CD4-positive, alpha-beta T cell treated with Interleukin-15 for 1 hour (primary cell): Measurements from ENCODE around the gene SMIM14.
"Not testable (repeated sequence)": the region's sequence is repeated elsewhere in the genome, so short reads cannot be mapped to it uniquely, and the experiment has no call there.

Source experiments
- DNase-seq: peaks from one replicate; pipeline ENCODE4 v3.0.0-alpha.2; 2020

SMIM14 gene

DNA sequence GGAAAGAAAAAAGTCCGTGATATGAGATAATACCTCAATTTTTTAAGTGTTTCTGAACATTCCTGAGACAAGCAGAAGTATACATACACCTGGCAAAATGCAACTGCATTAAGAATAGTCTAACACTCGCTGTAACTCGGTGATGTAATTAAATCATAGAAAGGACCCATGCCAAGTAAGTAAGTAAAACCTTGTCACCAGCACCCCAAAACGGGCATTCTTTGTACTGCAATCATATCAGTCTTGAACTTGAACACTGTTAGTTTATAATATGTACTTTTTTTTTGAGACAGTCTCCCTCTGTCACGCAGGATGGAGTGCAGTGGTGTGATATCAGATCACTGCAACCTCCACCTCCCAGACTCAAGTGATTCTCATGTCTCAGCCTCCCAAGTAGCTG, 47.4 kb downstream of the SMIM14 start:
- DNase-seq: no peak

DNA sequence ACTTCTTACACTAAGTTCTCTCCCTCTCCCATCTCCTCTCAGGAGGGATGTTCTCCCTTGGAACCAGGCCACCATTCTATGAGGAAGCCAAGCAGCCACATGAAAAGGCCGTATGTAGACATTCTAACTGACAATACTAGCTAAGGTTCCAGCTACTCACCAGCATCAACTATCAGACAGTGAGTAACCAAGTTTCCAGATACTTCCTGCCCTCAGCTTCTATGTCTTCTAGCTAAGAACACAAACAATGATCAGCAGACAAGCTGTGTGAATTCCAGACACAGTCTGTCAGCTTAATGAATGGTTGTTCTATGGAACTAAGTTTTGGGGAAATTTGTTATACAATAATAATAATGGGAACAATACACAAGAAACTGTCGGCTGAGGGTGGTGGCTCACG, 50.8 kb downstream of the SMIM14 start:
- no peak for DNase-seq

DNA sequence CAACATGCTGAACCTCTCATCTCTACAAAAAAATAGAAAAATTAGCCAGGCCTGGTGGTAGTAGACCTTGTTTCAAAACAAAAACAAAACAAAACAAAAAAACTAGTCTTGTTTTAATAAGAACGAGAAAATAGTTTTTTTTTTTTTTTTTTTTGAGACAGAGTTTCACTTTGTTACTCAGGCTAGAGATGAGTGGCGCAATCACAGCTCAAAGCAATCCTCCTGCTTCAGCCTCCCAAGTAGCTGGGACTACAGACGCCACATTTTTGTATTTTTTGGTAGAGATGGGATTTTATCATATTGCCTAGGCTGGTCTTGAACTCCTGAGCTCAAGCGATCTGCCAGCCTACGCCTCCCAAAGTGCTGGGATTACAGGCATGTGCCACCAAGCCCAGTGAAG, 63.7 kb downstream of the SMIM14 start:
- no peak for DNase-seq

- DNase-seq: no peak
Measured at GRCh38 chr4:39571504-39571903, 67.2 kb downstream of the SMIM14 start.

- DNase-seq: no peak
Measured at GRCh38 chr4:39571054-39571453, 67.6 kb downstream of the SMIM14 start.

DNA sequence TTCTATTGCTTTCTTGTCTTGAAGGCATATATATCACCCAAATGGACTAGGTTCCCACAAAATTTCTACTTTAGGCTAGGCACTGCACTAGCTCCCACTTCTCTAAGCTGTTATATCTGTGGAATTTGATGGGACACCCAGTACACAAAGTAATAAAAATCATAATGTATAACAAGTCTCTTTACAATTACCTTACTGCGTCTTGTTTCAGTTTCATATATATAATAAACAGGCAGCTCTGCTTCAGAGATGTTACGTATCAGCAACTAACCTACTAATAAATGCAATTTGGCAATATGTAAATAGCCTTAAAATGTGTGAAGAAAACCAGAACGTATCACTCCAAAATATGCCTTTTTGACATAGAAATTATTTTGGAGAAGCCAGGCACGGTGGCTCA, 69.5 kb downstream of the SMIM14 start:
- DNase-seq: no peak

GRCh38 chr4:39568805-39569204, 69.9 kb downstream of the SMIM14 start:
- no peak for DNase-seq

DNA sequence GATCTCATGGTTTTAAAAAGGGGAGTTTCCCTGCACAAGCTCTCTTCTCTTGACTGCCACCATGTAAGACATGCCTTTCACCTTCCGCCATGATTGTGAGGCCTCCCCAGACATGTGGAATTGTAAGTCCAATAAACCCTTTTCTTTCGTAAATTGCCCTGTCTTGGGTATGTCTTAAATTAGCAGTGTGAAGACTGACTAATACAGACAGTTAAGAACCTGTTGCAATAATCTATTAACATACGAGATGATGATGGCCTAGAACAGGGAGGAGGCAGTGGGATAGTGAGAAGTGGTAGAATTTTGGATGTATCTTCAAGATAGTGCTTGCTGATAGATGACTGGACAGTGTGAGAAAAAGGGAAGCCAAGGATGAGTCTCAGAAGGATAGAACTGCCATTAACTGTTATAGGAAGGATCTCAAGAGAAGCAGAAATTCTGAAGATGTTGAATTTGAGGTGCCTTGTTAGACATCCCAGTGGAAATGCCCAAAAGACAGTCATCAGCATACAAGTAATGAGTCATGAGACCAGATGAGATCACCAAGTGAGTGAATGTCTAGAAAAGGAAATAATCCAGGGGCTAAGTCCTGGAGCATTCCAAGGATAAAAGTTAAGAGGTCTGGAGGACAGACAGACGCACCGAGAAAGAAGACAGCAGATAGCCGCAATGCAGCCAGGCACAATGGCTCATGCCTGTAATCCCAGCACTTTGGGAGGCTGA, 72.6 kb downstream of the SMIM14 start:
- no peak for DNase-seq

GRCh38 chr4:39563346-39563847, 75.3 kb downstream of the SMIM14 start:
- DNase-seq: no peak

DNA sequence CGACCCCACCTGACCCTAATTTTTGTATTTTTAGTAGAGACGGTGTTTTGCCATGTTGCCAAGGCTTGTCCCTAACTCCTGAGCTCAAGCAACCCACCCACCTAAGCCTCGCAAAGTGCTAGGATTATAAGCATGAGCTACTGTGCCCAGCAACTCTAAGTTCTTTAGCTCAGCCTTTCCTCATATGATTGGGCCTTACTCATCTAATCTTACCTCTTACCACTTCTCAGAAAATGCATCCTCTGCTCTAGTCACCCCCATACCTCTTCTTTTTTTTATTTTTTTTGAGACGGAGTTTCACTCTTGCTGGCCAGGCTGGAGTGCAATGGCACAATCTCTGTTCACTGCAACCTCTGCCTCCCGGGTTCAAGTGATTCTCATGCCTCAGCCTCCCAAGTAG, 75.9 kb downstream of the SMIM14 start:
- DNase-seq: no peak

- DNase-seq: no peak
Measured at GRCh38 chr4:39559626-39560025, 79.0 kb downstream of the SMIM14 start.

DNA sequence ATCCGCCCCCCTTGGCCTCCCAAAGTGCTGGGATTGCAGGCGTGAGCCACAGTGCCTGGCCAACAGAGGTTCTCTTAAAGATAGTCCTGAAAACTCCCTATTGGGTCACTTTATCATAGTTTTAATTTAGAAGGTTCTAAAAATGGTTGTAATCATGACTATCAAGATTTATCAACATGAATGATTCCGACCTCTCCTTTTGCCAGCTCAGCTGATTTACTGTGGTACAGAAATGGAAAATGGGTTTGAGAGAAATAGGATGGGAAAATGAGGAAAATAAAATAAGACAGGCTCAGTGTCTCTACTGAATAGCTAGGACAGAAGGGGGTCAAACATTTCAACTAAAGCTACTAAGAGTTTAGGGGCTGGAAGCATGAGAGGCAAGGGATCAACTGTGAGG, 83.2 kb downstream of the SMIM14 start:
- no peak for DNase-seq

DNA sequence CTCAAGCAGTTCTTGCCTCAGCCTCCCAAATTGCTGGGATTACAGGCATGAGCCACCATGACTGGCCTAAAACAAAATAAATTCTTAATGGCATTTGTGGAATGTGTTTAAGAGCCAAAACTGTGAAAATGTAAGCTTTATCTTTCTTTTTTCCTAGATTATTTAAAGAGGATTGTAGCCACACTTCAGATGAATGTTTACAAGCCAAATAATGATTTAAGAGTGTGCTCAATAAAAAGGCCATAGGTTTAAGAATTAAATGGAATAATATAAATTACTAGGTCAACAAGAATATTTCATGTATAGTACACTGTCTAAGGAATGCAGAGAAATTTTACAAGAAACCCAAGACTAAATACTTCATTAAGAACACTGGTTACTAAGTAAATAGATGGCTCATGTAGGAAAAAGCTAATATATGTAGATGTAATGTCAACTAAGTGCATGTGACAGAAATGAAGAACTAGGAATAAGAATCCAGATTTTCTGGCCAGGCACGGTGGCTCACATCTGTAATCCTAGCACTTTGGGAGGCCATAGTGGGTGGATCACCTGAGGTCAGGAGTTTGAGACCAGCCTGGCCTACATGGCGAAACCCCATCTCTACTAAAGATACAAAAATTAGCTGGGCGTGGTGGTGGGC, 90.1 kb downstream of the SMIM14 start:
- no peak for DNase-seq

DNA sequence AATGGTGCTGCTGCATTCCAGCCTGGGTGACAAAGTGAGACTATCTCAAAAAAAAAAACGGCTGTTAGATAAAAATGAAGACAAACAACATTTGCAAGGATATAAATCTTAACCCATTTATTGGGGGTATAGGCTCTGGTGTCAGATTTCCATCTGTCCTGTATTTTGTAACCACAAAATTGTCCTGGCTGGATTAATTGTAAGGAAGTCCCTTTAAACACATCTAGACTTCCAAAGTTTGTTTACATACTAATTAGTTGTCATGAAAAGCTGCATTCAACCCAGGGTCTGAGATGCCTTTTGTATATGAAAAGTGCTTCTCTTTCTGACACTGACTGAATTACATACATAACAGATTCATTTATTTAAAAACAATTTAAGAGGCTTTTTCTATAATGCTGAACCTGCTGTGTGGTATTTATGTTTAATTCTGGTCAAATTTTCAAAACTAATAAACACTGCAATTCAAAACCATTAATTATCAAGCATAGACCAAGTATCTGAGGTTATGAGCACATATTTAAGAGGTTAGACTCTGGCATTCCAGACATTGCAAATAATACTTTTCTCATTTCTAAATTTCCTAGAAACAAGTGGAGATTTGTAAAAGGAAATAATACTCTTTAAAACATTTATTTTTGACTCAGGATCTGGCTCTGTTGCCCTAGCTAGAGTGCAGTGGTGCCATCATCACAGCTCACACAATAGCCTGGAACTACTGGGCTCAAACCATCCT, 93.9 kb downstream of the SMIM14 start:
- DNase-seq: no peak

GRCh38 chr4:39544080-39544479, 94.6 kb downstream of the SMIM14 start:
- DNase-seq: not testable (repeated sequence)

DNA sequence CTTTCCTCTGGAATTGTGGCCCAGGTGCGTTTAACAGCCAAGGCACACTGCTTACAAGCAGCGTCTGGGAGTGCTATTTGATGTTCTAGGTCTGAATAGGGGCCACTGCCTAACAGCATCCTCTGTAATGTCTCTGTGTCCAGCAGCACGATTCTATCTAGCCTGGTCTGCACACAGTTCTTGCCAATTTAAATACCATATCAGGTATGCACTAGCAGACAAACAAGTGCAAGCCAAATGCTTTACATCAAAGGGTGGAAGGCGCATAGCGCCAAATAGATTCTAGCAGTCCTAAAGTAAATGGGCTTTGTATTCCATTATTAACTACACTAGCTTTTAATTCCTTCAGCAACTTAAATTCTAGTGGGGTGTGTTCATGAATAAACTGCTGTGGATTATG, 95.6 kb downstream of the SMIM14 start:
- DNase-seq: no peak

DNA sequence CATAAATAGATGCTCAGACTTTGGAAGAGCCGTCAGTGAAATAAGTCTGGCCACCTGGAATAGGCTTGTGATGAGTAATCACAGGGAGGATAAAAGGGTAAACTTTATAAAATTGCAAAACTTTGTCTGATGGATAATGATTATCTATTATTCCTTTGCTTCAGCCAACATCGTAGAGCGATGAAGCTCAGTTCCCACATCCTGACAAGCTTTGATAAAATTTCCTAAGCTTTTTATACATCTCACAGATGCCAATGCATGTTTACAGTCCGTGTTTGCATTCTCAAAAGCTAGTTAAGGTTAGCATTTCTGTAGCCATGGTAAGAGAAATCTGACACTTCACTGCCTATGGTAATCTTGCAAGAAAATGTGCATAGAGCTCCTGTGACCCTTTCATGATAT, 96.1 kb downstream of the SMIM14 start:
- DNase-seq: no peak

DNA sequence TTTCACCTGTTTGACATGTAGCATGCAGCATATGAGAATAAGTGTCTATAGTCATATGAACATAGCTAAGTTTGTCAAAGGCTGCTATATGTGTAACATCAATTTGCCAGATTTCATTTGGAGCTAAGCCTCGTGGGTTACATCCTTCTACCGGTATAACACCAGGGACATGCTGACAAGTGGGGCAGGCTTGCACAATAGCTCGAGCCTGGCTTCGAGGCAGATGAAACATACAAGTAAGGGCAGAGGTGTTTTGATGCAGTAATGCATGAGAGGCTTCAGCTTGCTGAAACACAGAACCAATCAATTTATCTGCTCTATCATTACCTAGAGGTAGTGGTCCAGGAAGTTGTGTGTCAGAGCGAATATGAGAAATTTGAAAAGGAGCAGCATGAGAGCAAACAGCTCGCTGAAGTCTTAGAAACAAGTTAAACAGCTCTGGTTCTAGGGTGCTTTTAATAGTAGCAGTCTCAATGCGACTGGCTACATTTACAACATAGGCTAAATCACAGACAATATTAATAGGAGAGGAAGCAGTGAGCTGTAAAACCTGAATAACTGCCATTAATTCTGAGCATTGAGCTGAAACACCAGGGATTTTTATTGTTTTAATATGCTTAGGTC, 96.6 kb downstream of the SMIM14 start:
- no peak for DNase-seq

- no peak for DNase-seq
Measured at GRCh38 chr4:39539089-39539611, 99.5 kb downstream of the SMIM14 start.

- DNase-seq: no peak
Measured at GRCh38 chr4:39533541-39533940, 105.1 kb downstream of the SMIM14 start.

- DNase-seq: not testable (repeated sequence)
Measured at GRCh38 chr4:39532237-39532636, 106.4 kb downstream of the SMIM14 start.

DNA sequence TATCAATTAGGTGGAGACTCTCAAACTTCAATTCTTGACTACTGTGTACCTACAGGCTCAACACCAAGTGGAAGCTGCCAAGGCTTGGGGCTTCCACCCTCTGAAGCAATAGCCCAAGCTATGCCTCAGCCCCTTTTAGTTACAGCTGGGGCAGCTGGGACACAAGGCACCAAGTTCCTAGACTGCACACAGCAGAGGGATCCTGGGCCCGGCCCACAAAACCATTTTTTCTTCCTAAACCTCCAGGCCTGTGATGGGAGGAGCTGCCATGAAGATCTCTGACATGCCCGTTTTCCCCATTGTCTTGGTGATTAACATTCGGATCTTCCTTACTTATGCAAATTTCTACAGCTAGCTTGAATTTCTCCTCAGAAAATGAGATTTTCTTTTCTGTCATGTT, 108.0 kb downstream of the SMIM14 start:
- no peak for DNase-seq

DNA sequence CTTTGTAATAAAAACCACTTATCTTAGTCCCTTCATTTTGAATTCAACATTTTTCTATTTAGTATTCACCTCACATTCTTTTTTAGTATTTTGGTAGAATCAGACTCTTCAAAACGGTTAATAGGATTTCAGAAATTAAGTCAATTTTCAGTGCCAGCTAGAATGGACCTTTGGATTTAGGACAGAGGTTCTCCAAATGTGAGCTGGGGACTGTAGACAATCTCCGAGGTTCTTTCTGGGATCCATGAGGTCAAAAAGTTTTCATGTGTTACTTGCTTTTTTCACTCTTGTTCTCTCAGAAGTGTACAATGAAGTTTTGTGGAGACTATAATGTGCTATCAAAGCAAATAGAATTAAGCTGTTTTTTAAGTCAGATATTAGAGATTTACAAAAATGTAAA, 109.1 kb downstream of the SMIM14 start:
- no peak for DNase-seq
